ENCODE measurements around the gene PIP5K1A. TPM values are rescaled to one million over a fixed set of nuclear protein-coding genes. Genes with fewer than 3 reads are reported as not detected.
A peak's percentile ranks its signal among the peaks of the same experiment; 100 is the strongest.
"Not testable (repeated sequence)": the region's sequence is repeated elsewhere in the genome, so short reads cannot be mapped to it uniquely, and the experiment has no call there.

The PIP5K1A gene
- total and polyA plus RNA-seq, 9 donors, result 27.1 to 46.0 (median 38.3) TPM

DNA sequence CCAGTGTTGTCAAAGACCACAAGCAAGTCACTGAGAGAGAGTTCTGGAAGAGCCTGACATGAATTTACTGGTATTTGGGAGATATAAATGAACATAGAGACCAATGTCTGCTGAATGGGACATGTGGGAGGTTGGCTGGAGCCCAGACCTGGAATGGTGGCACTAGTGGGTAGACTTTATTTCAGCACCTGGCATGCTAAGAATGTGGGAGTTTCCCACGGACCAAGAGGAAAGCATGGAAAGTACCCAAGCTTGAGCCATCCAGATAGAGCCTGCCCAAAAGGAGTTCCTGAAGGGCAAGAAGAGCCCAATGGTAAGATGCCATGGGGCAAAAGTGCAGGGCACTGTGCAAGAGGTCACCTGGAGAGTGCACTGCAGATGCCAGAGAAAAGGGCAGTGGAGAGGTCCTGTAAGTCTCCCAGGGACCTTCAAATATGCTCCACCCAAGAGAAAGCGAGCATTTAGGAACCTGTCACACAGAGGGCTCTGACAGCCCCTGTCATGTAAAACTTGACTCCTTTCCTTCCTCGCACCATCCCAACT is 75.6 kb downstream of the PIP5K1A start:
- Histone ChIP-seq H3K9me3 (replicated peaks; ENCODE audit: control insufficient read depth, low read depth, low read length) (no peaks in the 10 kb centered on the region), H3K27me3 (ENCODE audit: control insufficient read depth, insufficient read depth, low read length) (no peaks in the 10 kb centered on the region), H3K4me1 (ENCODE audit: control insufficient read depth, insufficient read depth, low read length) (peaks cover 2% of the 10 kb centered on the region), H3K36me3 (ENCODE audit: control insufficient read depth, insufficient read depth, low read length) (peaks cover 11% of the 10 kb centered on the region), H3K27ac (ENCODE audit: low read length) (no peak overlapping the region), H3K4me3 (ENCODE audit: low read length) (no peak overlapping the region)
- WGBS (ENCODE audit: insufficient coverage), result 73% methylated on average over 1 of the region's 3 CpGs
- DNase-seq, result no peak

- not testable (repeated sequence) for H3K27ac ChIP-seq (ENCODE audit: low read length); H3K9me3 ChIP-seq (replicated peaks; ENCODE audit: control insufficient read depth, low read depth, low read length); H3K36me3 ChIP-seq (ENCODE audit: control insufficient read depth, insufficient read depth, low read length); DNase-seq; H3K27me3 ChIP-seq (ENCODE audit: control insufficient read depth, insufficient read depth, low read length); H3K4me1 ChIP-seq (ENCODE audit: control insufficient read depth, insufficient read depth, low read length); H3K4me3 ChIP-seq (ENCODE audit: low read length)
- no CpG with 5 or more reads among the region's 5 CpGs for WGBS (ENCODE audit: insufficient coverage)
Measured at GRCh38 chr1:151275341-151275740, 77.0 kb downstream of the PIP5K1A start.

GRCh38 chr1:151277249-151277648 is 78.9 kb downstream of the PIP5K1A start:
- no peak overlapping the region for H3K27ac ChIP-seq (ENCODE audit: low read length)

GRCh38 chr1:151281225-151281968 is 83.0 kb downstream of the PIP5K1A start:
- Histone ChIP-seq H3K27me3 (ENCODE audit: control insufficient read depth, insufficient read depth, low read length) (no peaks in the 10 kb centered on the region), H3K9me3 (replicated peaks; ENCODE audit: control insufficient read depth, low read depth, low read length) (no peaks in the 10 kb centered on the region), H3K4me3 (ENCODE audit: low read length) (peak overlapping the region; percentile 90), H3K4me1 (ENCODE audit: control insufficient read depth, insufficient read depth, low read length) (peaks cover 23% of the 10 kb centered on the region), H3K36me3 (ENCODE audit: control insufficient read depth, insufficient read depth, low read length) (peaks cover 13% of the 10 kb centered on the region), H3K27ac (ENCODE audit: low read length) (peak overlapping the region; percentile 100)
- WGBS (ENCODE audit: insufficient coverage), result 0% methylated on average over 30 of the region's 48 CpGs
- peak; percentile 99 for DNase-seq

More at GRCh38 chr1:151277249-151277648, 78.9 kb downstream of the PIP5K1A start:
- WGBS (ENCODE audit: insufficient coverage), result 61% methylated on average over 2 of the region's 2 CpGs
- no peak for DNase-seq
- Histone ChIP-seq H3K9me3 (replicated peaks; ENCODE audit: control insufficient read depth, low read depth, low read length) (no peaks in the 10 kb centered on the region), H3K4me1 (ENCODE audit: control insufficient read depth, insufficient read depth, low read length) (peaks cover 5% of the 10 kb centered on the region), H3K27me3 (ENCODE audit: control insufficient read depth, insufficient read depth, low read length) (no peaks in the 10 kb centered on the region), H3K4me3 (ENCODE audit: low read length) (no peak overlapping the region), H3K36me3 (ENCODE audit: control insufficient read depth, insufficient read depth, low read length) (no peaks in the 10 kb centered on the region)

DNA sequence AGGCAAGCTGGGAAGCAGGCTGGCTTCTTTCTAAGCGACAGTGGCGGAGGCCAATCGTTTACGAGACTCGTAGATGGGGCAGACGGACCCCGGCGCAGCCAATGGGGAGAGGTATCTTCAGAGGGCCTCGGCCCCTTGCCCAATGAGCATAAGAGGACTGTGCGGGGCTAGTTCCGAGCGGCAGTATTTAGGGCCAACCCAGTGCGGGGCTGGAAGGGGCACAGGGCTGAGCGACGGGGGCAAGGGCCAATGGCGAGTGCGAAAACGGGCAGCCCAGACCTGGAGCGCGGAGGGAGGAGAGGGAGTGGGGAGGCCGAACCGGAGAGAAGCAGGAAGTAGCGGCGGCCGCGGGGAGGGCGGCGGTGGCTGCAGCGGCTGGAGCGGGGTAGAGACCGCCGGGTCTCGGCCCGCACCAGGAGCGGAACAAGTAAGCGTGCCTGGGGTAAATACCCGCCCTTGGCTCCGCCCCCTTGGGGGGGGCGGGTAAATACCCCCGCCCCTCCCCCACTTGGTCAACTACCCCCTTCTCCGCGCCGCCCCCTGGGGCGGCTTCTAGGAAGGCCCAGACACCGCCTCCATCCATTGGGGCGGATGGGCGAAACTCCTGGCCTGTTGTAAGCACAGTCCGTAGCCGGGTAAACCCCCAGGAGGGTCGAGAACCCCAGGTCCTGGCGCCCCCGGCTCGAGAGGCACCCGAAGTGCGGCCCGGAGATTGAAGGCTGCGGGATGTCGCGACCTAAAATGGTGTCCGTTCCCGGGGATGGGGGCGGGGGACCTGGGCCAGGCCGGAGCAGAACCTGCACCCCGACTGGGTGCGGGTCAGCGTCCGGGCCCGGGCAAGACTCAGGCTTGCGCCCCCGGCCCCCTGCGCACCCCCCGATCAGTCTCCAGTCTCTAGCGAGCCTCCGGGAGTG is 83.9 kb downstream of the PIP5K1A start, which contains the start of gene ZNF687:
Gene ZNF687 (plus strand): TSS at position 331 of the 914 bp plus-strand sequence. CDS start 3,993 bp downstream, outside the sequence.
- peaks cover 23% of the 10 kb centered on the region for H3K4me1 ChIP-seq (ENCODE audit: control insufficient read depth, insufficient read depth, low read length)
- H3K36me3 ChIP-seq (ENCODE audit: control insufficient read depth, insufficient read depth, low read length), result peaks cover 21% of the 10 kb centered on the region
- under 1% methylated on average over 58 of the region's 74 CpGs for WGBS (ENCODE audit: insufficient coverage)
- H3K27me3 ChIP-seq (ENCODE audit: control insufficient read depth, insufficient read depth, low read length), result no peaks in the 10 kb centered on the region
- DNase-seq, result peak; percentile 100
- H3K4me3 ChIP-seq (ENCODE audit: low read length), result peak within 1 kb of the TSS; percentile 90
- H3K27ac ChIP-seq (ENCODE audit: low read length), result peak within 1 kb of the TSS; percentile 100
- no peaks in the 10 kb centered on the region for H3K9me3 ChIP-seq (replicated peaks; ENCODE audit: control insufficient read depth, low read depth, low read length)

DNA sequence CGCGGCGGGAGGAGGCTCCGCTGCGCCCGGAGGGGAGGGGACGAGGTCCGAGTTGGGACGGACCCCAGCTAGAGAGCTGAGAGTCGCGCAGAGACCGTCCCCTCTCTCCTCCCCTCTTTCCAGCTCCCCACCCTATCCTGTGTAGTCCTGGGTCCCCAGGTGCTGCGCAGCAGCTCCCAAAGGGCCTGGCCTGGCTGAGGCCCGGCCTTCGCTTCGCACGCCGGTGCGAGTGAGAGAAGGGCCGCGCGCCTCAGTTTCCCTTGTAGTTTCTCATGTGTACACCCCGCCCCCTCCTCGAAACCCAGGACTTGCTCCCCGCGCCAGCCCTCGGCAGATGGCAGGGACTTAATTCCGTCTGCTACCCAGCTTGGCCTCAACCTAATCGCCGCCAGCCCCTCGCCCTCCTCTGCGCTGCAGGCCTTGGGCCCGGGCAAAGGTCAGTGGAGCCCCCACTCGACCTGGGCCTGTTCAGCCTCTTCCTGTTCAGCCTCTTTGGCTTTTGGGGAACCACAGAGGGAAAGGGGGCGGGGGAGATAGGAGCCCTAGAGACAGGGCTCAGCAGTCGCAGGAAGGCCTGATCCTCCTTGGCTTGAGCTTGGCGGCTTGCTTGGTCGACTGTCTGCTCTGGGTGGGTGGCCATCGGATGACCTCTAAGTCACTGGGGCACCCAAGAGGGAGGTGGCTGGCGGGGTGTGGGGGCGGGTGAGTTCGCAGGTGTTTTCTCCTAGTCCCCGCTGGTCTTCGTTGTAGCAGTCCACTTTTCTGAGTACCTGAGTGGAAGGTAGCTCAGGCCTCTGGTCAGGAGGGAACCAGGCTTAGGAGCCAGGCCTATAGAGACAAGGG is 84.8 kb downstream of the PIP5K1A start:
- 5% methylated on average over 39 of the region's 44 CpGs for WGBS (ENCODE audit: insufficient coverage)

GRCh38 chr1:151284013-151284577 is 85.7 kb downstream of the PIP5K1A start:
- Histone ChIP-seq H3K27me3 (ENCODE audit: control insufficient read depth, insufficient read depth, low read length) (no peaks in the 10 kb centered on the region), H3K4me1 (ENCODE audit: control insufficient read depth, insufficient read depth, low read length) (peaks cover 23% of the 10 kb centered on the region), H3K9me3 (replicated peaks; ENCODE audit: control insufficient read depth, low read depth, low read length) (no peaks in the 10 kb centered on the region), H3K36me3 (ENCODE audit: control insufficient read depth, insufficient read depth, low read length) (peaks cover 40% of the 10 kb centered on the region), H3K27ac (ENCODE audit: low read length) (no peak overlapping the region), H3K4me3 (ENCODE audit: low read length) (no peak overlapping the region)
- no peak for DNase-seq
- no CpG with 5 or more reads among the region's 2 CpGs for WGBS (ENCODE audit: insufficient coverage)

More for the DNA sequence above, 84.8 kb downstream of the PIP5K1A start:
- H3K36me3 ChIP-seq (ENCODE audit: control insufficient read depth, insufficient read depth, low read length), result peaks cover 30% of the 10 kb centered on the region
- H3K27me3 ChIP-seq (ENCODE audit: control insufficient read depth, insufficient read depth, low read length), result no peaks in the 10 kb centered on the region
- H3K4me3 ChIP-seq (ENCODE audit: low read length), result peak overlapping the region; percentile 90
- H3K27ac ChIP-seq (ENCODE audit: low read length), result peak overlapping the region; percentile 100
- peaks cover 23% of the 10 kb centered on the region for H3K4me1 ChIP-seq (ENCODE audit: control insufficient read depth, insufficient read depth, low read length)
- H3K9me3 ChIP-seq (replicated peaks; ENCODE audit: control insufficient read depth, low read depth, low read length), result no peaks in the 10 kb centered on the region
- peak; percentile 63 for DNase-seq

DNA sequence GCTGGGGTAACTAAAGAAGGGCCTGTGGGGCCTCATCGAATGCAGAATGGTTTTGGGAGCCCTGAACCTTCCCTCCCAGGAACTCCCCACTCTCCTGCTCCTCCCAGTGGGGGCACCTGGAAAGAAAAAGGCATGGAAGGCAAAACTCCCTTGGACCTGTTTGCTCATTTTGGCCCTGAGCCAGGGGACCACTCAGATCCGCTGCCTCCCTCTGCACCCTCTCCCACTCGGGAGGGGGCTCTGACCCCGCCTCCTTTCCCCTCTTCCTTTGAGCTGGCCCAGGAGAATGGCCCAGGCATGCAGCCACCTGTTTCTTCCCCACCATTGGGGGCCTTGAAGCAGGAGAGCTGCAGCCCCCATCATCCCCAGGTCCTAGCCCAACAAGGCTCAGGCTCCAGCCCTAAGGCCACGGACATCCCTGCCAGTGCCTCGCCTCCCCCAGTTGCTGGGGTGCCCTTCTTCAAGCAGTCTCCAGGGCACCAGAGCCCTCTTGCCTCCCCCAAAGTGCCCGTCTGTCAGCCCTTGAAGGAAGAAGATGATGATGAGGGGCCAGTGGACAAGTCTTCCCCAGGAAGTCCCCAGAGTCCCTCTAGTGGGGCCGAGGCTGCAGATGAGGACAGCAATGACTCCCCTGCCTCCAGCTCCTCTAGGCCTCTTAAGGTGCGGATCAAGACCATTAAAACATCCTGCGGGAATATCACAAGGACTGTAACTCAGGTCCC is 88.4 kb downstream of the PIP5K1A start:
- H3K27ac ChIP-seq (ENCODE audit: low read length), result no peak overlapping the region
- 81% methylated on average over 6 of the region's 10 CpGs for WGBS (ENCODE audit: insufficient coverage)

GRCh38 chr1:151287341-151287699 is 89.0 kb downstream of the PIP5K1A start:
- H3K4me1 ChIP-seq (ENCODE audit: control insufficient read depth, insufficient read depth, low read length), result peaks cover 21% of the 10 kb centered on the region
- H3K27me3 ChIP-seq (ENCODE audit: control insufficient read depth, insufficient read depth, low read length), result no peaks in the 10 kb centered on the region
- no peak overlapping the region for H3K4me3 ChIP-seq (ENCODE audit: low read length)
- no peaks in the 10 kb centered on the region for H3K9me3 ChIP-seq (replicated peaks; ENCODE audit: control insufficient read depth, low read depth, low read length)
- 94% methylated on average over 4 of the region's 7 CpGs for WGBS (ENCODE audit: insufficient coverage)
- H3K36me3 ChIP-seq (ENCODE audit: control insufficient read depth, insufficient read depth, low read length), result peaks cover 69% of the 10 kb centered on the region
- no peak overlapping the region for H3K27ac ChIP-seq (ENCODE audit: low read length)
- DNase-seq, result no peak

More for the DNA sequence above, 88.4 kb downstream of the PIP5K1A start:
- Histone ChIP-seq H3K36me3 (ENCODE audit: control insufficient read depth, insufficient read depth, low read length) (peaks cover 64% of the 10 kb centered on the region), H3K4me3 (ENCODE audit: low read length) (no peak overlapping the region), H3K9me3 (replicated peaks; ENCODE audit: control insufficient read depth, low read depth, low read length) (no peaks in the 10 kb centered on the region), H3K4me1 (ENCODE audit: control insufficient read depth, insufficient read depth, low read length) (peaks cover 18% of the 10 kb centered on the region), H3K27me3 (ENCODE audit: control insufficient read depth, insufficient read depth, low read length) (no peaks in the 10 kb centered on the region)
- no peak for DNase-seq
